H7 (cell line): ENCODE results near the gene ZNF286A. TPM values are rescaled to one million over a fixed set of nuclear protein-coding genes. Genes with fewer than 3 reads are reported as not detected.
A peak's percentile ranks its signal among the peaks of the same experiment; 100 is the strongest.
"Not testable (repeated sequence)": the region's sequence is repeated elsewhere in the genome, so short reads cannot be mapped to it uniquely, and the experiment has no call there.

ENCODE experiments used
- DNase-seq: peaks from one replicate; pipeline ENCODE4 v3.0.0; 2012
- H3K27me3 ChIP-seq: 2 replicates; pipeline ENCODE4 v1.6.0; 2011; ENCODE audit warnings: mild to moderate bottlenecking, low read length; ENCODE audit not compliant: control insufficient read depth, insufficient read depth
- H3K36me3 ChIP-seq: replicated peaks from 2 replicates; pipeline ENCODE4 v1.5.1; 2011; ENCODE audit warnings: low read length; ENCODE audit not compliant: control insufficient read depth, insufficient read depth
- H3K4me3 ChIP-seq: 2 replicates; pipeline ENCODE4 v1.5.1; 2011; ENCODE audit warnings: low read depth, mild to moderate bottlenecking, control low read depth, low read length, moderate library complexity; ENCODE audit not compliant: insufficient read depth
- total RNA-seq: library from RNA; depleted of rRNA; stranded (reverse); fragments of >200 nt; shearing (Covaris generic); gene quantifications from 2 replicates; pipeline ENCODE4 v1.2.3, GENCODE V29; 2014

Gene ZNF286A
- total RNA-seq, 1 experiment from 2014 or later: 49.9 TPM

- not testable (repeated sequence) for H3K36me3 ChIP-seq, DNase-seq
Observed at GRCh38 chr17:15733174-15733789, 33.7 kb downstream of the ZNF286A start.

DNA sequence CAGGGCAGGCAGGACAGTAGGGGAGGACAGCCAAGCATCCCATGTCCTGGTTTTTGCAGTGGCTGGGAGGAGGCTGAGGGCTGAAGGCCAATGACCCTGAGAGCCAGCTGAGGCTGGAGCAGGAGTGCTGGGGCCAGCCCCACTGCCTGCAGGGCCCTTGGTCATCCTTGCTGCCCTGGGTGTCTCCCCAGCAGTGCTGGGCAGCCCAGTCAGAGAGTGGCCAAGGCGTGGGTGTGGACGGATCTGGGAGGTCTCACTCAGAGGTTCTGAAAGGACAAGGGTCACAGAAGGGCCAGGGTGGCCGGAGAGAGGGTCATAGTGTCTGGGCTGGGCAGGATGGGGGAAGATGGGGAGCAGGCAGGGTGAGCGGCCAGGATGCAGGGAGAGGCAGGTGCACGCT, 37.0 kb downstream of the ZNF286A start:
- not testable (repeated sequence) for H3K4me3 ChIP-seq, DNase-seq, H3K36me3 ChIP-seq, H3K27me3 ChIP-seq

More at GRCh38 chr17:15733174-15733789, 33.7 kb downstream of the ZNF286A start:
- not testable (repeated sequence) for H3K27me3 ChIP-seq, H3K4me3 ChIP-seq

DNA sequence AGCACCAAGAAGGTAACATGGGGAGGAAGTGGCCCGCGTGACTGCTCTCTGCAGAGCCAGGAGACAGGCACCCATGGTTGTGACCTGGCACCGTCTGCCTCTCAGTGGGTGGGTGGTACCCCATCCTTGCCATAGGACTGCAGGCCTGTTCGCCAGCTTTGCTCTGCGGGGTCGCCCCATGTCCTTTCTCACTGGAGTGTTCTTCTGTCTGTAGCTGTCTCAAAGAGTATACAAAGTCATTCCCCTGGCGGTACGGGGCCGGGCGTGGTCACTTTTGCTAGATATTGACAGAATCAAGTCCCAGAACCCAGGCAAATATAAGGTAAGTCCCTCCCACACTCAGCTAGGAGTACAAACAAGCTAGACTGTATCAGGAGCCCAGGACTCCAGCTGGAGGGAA, 38.5 kb downstream of the ZNF286A start:
- H3K36me3 ChIP-seq: no peaks in the 10 kb centered on the region
- no peaks in the 10 kb centered on the region for H3K27me3 ChIP-seq
- H3K4me3 ChIP-seq: no peak overlapping the region
- DNase-seq: no peak

DNA sequence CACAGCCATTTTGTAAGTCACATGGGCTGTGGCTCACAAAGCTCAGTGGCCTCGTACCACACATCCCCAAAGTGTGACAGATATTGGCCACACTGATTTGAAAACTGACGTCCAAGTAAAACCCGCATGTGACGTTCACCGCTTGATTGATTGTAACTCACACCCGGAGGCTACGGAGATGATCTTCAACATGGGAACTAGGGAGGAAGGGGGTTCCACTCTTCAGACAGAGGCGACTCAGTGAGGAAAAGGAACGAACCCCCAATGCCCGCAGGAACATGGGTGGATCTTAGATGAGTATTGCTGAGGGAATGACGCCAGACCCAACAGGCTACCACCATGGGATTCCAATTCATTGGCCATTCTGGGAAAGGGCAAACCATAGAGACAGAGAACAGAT, 39.7 kb downstream of the ZNF286A start:
- not testable (repeated sequence) for H3K4me3 ChIP-seq, H3K36me3 ChIP-seq, H3K27me3 ChIP-seq, DNase-seq

DNA sequence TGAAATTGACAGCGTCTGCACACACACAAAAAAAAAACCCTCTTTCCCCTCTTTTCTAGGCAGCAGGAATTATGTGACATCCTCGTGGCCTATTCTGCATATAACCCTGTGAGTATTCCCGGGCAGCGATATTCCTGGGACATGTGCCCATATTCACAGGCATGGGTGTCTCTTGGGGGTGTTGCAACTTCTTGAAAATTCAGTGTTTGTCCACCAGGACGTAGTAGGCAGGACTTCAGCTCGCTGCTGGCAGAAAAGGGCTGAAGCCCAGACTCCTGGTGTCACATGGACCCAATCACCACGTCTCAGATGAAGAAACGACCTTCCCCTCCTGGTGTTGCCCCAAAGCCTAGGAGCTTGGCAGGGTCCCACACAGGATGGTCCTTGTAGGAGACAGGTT, 40.5 kb downstream of the ZNF286A start:
- H3K27me3 ChIP-seq, H3K4me3 ChIP-seq, H3K36me3 ChIP-seq: not testable (repeated sequence)
- DNase-seq: peak; percentile 17

DNA sequence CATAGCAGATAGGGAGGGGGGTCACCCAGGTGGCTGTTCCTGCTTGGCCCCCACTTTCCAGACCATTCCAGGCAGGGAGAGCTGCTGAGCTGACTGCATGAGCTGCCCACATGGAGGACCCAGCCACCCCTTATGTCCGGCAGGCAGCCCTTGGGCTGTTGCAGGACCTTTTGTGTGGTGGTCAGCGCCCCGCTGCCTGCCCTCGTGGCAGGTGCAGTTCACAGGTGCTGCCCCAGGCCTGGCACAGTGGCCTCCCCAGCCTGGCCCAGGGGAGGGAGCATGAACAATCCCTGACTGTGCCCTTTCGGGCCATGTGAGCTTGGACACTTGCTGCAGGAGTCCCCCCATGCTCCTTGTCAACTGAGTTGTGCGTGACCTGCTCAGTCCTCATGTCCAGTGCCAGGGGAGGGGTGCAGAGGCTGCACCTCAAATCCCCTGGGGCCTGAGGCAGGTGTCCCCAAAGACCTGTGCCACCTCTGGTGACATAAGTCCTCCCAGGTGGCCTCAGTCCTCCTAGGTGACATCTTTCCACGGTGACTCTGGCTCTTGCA, 41.1 kb downstream of the ZNF286A start:
- Histone ChIP-seq H3K36me3 (no peaks in the 10 kb centered on the region), H3K27me3 (no peaks in the 10 kb centered on the region), H3K4me3 (no peak overlapping the region)
- DNase-seq: peak; percentile 24

- no peaks in the 10 kb centered on the region for H3K27me3 ChIP-seq
- H3K4me3 ChIP-seq: no peak overlapping the region
- peak; percentile 37 for DNase-seq
- no peaks in the 10 kb centered on the region for H3K36me3 ChIP-seq
Observed at GRCh38 chr17:15741624-15742023, 42.1 kb downstream of the ZNF286A start.

- Histone ChIP-seq H3K27me3 (no peaks in the 10 kb centered on the region), H3K4me3 (no peak overlapping the region), H3K36me3 (no peaks in the 10 kb centered on the region)
- peak; percentile 35 for DNase-seq
Observed at GRCh38 chr17:15742051-15742795, 42.7 kb downstream of the ZNF286A start.

DNA sequence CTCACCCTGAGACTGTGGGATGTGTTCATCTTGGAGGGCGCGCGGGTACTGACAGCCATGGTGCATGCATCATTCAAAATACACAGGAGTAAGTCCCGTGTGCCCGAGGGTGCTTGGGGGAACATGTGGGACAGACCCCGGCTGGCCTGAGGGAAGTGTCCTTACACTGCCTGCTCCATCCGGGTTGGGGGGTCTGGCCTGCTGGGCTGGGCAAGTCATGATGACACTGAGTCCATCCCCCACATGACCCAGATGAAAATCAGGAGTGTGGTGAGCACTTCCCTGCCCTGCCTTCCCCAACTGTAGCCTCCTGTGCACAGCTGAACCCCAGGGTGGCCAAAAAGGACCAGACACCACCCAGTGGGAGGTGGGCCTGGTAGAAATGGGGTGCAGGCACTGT, 43.4 kb downstream of the ZNF286A start:
- H3K4me3 ChIP-seq: no peak overlapping the region
- no peaks in the 10 kb centered on the region for H3K27me3 ChIP-seq
- no peak for DNase-seq
- no peaks in the 10 kb centered on the region for H3K36me3 ChIP-seq

- Histone ChIP-seq H3K36me3 (no peaks in the 10 kb centered on the region), H3K4me3 (no peak overlapping the region), H3K27me3 (no peaks in the 10 kb centered on the region)
- DNase-seq: peak; percentile 13
Observed at GRCh38 chr17:15744074-15744676, 44.6 kb downstream of the ZNF286A start.

- Histone ChIP-seq H3K4me3 (no peak overlapping the region), H3K36me3 (no peaks in the 10 kb centered on the region), H3K27me3 (no peaks in the 10 kb centered on the region)
- DNase-seq: peak; percentile 54
Observed at GRCh38 chr17:15744885-15745284, 45.3 kb downstream of the ZNF286A start.

GRCh38 chr17:15749403-15749802, 49.9 kb downstream of the ZNF286A start:
- H3K4me3 ChIP-seq, H3K36me3 ChIP-seq, H3K27me3 ChIP-seq: not testable (repeated sequence)
- DNase-seq: peak; percentile 8

DNA sequence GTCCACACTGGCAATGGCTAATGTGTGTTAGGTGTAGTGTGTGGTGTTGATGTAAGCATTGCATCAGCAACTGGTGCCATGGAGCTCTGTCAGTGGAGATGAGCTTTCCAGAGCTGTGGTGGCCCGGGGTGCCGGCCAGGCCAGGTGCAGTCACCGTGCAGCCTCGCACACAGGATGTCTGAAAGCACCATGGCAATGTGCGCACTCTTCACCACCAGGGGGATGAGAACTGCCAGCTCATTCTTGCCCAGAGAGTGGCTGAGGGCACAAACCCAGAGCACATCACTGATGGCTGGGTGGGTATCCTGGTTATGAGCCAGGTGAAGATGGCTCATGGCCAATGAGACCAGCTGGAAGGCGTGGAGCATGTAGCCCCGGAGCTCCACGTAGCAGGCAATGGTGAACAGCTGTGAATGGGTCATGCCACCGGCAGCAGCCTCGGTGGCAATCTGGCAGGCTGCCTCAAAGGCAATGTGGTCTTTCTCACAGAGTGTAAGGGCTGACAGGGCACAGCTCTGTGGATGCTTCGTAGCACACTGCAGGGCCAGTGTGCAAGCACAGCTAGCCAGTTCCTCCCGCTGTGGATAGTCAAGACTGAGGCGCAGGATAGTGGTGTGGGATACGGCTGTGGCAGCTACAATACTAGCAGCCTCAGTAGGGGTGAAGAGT, 69.4 kb downstream of the ZNF286A start:
- not testable (repeated sequence) for DNase-seq, H3K36me3 ChIP-seq, H3K27me3 ChIP-seq, H3K4me3 ChIP-seq
